GM18519 (cell line): ENCODE results near the gene PTPRG.

Experiments used
- ATAC-seq: cut with Tn5 transposase; IDR thresholded peaks from one replicate; pipeline ENCODE4 v1.9.1; 2021; ENCODE audit warnings: mild to moderate bottlenecking, moderate library complexity; ENCODE audit not compliant: unreplicated experiment, low FRiP score

Gene PTPRG

DNA sequence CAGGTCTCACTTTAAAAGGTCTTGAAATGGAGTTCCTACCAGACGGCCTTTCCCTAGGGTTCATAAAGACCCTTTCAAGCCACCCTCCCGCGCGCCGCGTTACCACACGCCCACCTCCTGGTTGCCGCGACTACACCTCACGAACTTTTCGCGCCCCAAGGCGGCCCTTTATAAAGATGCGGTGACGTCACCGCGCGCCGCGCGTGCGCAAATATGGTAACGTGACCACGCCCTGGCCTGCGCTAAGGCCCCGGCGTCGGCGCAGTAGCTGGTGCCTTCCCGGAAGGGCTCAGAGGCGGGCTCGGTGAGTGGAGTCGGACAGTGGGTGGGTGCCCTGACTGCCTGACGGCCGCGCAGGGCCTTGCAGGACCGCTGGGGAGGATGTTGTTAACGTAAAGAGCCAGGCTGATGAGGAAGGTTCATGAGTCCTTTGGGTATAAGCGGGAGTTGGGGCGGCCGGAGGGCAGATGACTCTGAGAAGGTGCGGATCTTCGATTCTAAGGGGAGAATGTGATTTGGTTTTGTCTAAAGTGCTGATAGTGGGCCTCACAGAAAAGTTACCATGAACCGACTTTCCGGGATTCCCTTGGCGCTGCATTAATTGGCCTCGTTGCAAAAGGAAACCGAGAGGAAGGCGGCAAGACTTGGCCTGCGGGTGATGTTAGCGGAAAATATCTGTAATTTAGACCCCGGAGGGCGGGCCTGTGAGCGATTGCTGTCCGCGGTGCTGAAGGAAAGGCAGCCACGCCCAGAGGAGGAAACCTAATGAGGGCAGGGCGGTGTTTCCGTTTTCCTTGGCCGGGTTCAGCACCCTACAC, 757.6 kb downstream of the PTPRG start:
- ATAC-seq, result peak; percentile 98

DNA sequence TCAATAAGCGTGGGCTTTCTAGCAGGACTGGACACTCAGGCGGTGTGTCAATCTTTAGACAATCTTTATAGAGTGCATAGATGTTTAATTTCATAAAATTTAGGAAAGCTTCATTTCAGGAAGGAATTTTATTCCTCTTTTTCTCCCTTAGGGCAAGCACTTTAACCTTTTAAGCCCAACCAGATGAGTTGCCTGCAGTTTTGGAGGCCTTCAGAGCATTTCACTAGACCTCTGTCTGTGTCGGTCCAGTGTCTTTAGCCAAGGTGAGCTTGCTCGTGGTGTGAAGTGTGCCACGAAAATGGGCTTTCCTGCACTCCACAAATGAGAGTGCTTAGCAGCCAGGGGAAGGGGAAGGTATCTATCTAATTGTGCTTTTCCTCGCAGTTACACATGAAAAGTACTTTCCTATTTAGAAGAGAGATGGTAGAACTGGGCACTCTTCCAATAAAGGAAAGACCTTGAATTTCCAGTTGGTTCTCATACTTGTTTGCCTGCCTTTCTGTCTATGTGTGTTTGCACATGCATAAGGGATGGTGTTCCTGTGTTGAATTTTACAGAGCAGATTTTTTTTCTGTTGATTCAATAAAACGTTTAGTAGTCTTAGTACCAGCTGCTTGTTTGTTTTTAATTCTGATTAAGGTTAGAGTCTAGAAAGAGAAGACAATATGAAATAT, 758.3 kb downstream of the PTPRG start:
- no peak for ATAC-seq

DNA sequence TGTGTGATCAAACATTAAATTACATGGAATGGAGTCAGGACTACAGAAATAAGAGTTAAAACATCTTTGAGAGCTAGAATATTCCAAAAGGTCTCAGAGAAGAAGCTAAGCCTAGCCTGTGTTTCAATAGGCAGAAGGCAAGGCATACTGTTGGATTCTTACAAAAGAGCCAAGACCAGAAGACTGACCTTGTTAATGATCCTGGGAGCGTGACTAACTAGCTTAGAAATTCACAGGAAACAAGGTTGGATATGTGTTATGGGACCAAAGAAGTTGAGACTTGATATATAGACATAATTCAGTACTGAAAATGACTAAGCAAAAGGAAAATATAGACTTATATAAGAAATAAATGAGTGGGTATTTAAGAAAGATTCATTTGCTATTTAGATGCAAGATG, 761.9 kb downstream of the PTPRG start:
- ATAC-seq, result no peak

DNA sequence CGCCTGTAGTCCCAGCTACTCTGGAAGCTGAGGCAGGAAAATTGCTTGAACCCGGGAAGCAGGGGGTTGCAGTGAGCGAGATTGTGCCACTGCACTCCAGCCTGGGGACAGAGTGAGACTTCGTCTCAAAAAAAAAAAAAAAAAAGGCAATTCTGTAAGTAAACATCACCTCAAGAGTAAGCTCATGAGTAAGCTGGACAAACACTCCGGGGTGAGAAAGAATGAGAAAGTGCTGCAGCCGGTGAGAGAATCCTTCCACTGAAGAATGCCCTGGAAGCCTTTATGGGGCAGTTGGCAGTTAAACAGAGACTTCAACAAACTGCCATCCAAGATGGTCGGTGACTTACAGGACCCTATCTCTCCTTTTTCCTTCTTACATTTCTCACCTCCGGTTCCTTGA, 764.5 kb downstream of the PTPRG start:
- ATAC-seq, result no peak

DNA sequence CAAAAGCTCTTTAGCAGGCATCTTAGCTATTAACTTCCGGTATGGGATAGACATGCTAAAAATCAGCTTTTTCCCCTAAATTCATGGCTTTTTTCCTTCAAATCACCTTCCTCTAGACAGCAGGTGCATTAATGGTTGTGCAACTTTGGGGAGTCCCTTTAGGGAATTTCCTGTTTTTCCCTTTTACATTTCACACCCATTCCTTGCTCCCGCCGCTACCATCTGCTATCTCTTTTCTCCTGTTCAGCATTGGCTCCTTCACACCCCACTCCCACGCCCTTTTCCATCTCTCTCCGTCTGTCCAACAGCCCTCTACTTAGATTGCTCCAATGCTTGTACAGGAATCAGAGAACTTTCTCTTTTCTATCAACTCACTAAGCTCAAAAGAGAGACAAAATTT, 768.6 kb downstream of the PTPRG start:
- ATAC-seq, result no peak

DNA sequence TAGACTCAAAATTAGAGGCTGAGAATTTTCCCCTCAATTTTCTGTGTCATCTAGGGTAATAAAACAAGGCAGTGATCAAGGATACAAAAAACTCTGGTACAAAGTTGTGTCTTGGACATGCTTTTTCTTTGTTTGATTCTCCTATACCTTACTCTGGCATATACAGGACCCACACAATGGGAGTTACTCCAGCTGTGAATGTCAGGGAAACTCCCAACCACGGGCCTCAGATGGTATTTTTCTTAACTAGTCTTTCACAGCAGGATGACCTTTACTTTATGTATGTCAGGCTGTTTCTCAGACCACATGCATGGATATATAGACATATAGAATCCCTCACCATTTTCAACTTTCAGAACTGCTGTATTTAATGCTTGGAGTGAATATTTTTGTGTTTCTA, 770.6 kb downstream of the PTPRG start:
- ATAC-seq, result no peak

DNA sequence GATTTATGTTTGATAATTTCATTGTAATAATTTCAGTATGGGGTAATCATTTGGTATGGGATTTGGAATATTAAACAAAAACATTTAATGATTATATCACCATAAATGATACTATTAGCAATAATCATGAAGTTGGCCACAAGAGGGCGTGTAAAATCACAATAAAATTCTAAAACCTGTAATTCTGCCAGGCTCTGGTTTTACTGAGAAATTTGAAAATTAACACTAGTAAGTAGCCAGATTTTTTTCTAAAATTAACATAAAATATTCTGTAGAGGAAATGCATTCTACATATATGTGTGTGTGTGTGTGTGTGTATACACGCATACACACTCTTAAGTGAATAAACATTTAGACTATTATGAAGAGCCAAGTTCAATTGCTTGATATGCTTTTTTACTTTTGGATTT, 771.5 kb downstream of the PTPRG start:
- no peak for ATAC-seq

DNA sequence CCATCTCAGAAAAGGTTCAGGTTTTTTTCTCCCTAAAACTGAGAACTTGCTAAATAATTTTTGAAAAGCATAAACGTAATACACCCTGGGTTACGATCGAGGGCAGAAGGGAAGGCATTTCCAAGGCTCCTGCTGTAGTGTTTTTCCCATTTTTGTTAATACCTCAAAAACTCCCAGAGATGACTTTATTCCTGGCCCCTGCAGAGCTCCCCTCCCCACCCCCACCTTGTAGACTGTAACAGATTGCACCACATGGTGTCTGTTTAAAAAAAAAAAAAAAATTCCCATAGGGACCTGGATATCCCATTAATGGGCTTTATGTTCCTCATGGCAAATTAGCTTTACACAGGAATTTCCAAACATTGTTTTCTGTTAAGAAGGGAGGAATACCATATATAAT, 773.8 kb downstream of the PTPRG start:
- no peak for ATAC-seq

DNA sequence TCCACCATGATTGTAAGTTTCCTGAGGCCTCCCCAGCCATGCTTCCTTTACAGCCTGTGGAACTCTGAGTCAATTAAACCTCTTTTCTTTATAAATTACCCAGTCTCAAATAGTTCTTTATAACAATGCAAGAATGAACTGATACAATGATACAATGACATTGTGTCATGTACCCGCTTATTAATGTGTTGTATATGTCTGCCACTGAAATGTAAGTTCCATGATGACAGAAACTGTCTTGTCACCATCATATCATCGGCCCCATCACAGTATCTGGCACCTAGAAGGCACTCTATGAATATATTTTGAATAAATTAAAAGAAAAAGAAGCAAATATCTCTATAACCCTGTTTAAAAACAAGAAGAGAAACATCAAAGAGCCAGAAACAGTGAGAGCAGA, 782.4 kb downstream of the PTPRG start:
- no peak for ATAC-seq
